GM19395 (cell line): Measurements from ENCODE around the gene NIPBL.
"Not testable (repeated sequence)": the region's sequence is repeated elsewhere in the genome, so short reads cannot be mapped to it uniquely, and the experiment has no call there.

Source experiments
- ATAC-seq: cut with Tn5 transposase; IDR thresholded peaks from one replicate; pipeline ENCODE4 v1.9.1; 2021; ENCODE audit warnings: mild to moderate bottlenecking, moderate library complexity; ENCODE audit not compliant: unreplicated experiment

NIPBL gene

DNA sequence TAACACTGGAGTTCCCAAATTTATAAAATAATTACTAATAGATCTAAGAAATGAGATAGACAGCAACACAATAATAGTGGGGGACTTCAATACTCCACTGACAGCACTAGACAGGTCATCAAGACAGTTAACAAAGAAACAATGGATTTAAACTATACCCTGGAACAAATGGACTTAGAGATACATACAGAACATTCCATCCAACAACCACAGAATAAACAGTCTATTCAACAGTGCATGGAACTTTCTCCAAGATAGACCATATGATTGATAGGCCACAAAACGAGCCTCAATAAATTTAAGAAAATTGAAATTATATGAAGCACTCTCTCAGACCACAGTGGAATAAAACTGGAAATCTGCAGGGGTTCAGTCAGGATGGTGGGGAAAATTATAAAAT lies 209.5 kb downstream of the NIPBL start:
- ATAC-seq, result not testable (repeated sequence)

DNA sequence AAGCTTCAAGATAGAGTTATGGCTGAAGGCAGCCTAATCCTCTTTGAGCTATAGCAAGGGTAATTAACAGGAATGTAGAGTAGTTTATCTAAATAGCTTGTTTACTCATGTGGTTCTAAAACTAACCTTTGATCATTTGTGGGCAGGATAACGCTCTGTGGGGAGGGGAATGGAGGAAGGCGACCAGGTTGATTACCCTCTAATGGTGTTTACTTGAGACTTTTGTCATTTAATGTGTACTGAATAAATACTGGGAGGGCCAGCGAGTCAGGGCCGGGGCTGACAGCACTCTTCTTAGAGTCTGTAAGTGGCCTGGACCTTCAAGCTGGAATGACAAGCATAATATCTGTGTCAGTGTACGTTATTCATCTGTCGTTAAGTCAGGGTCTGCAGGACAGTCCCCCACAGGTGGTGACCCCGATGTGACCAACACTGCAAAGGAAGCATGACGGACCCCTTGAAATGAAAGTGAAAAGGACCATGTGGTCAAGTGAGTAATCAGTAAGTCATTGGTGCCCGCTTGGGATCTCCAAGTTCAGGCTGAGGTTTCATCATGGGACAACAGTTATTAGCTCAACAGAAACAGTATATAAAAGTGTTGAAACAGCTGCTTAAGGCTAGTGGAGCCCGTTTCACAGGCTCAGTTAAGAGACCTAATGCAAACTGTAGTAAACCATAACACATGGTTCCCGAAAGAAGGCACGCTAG lies 210.1 kb downstream of the NIPBL start:
- no peak for ATAC-seq

DNA sequence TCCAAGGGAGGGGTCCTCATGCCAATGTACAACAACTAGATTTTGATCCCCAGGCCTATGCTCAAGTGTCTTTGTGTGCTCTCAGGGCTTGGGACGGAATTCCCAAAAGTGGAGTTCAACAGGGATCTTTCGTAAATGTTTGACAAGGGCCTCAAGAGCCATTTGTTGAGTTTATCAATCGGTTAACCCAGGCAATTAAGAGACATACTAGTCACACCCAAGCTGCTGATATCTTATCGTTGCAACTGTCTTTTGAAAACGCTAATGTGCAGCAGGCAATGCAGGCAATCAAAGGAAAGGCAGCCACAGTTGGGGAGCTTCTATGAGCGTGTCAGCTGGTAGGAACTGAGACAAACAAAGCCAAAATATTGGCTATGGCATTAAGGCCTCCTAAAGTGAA lies 211.4 kb downstream of the NIPBL start:
- ATAC-seq, result no peak

DNA sequence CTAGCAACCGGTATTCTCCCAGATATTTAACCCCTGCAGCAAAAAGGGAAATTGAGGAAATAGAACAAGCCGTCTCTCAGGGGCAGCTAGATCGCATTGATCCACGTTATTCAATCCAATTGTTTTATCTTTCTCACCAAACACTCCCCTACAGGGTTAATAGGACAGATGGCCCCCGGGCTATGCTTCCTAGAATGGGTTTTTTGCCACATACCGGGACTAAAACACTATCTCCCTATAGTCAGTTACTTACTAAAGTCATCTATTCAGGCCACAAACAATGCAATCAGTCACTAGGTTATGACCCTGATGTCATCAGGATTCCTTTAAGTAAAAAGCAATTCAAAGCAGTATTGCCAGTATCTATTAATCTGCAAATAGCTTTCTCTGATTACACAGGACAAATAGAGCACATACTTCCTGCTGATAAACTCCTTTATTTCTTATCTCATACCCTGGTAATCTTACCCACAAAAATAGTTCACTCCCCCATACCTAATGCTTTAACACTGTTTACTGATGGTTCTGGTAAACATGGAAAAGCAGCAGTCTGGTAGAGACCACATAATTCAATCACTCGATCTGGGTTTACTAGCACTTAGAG lies 213.7 kb downstream of the NIPBL start:
- no peak for ATAC-seq

DNA sequence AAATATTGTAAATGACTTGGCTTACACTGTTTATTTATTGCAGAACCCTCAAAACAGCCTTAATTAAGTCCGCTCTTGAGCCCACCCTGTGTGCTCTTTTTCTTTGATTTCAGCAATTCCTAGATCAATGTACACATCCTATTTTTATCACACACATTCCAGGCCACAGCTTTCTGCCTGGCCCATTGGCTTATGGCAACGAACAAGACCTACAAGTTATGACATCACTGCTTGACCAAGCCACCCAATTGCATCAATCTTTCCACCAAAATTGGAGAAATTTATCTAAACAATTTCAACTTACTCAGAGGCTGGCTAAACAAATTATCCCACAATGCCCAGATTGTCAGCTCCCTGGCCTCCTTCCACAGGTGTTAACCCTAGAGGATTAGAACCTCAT lies 214.2 kb downstream of the NIPBL start:
- no peak for ATAC-seq

DNA sequence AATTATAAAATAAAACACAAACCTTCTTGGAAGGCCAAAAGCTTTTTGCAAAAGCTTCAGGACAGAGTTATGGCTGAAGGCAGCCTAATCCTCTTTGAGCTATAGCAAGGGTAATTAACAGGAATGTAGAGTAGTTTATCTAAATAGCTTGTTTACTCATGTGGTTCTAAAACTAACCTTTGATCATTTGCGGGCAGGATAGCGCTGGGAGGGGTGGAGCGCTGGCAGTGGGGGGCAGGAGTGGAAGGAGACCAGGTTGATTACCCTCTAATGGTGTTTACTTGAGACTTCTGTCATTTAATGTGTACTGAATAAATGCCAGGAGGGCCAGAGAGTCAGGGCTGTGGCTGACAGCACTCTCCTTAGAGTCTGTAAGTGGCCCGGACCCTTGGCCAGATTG lies 217.2 kb downstream of the NIPBL start:
- not testable (repeated sequence) for ATAC-seq

DNA sequence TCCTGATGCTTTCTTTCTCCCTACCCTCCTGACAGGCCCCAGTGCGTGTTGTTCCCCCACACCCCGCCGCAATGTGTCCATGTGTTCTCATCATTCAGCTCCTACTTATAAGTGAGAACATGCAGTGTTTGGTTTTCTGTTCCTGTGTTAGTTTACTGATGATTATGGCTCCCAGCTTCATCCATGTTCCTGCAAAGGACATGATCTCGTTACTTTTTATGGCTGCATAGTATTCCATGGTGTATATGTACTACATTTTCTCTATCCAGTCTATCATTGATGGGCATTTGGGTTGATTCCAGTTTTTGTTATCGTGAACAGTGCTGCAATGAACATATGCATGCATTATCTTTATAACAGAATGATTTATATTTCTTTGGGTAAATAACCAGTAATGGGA lies 222.7 kb downstream of the NIPBL start:
- not testable (repeated sequence) for ATAC-seq

DNA sequence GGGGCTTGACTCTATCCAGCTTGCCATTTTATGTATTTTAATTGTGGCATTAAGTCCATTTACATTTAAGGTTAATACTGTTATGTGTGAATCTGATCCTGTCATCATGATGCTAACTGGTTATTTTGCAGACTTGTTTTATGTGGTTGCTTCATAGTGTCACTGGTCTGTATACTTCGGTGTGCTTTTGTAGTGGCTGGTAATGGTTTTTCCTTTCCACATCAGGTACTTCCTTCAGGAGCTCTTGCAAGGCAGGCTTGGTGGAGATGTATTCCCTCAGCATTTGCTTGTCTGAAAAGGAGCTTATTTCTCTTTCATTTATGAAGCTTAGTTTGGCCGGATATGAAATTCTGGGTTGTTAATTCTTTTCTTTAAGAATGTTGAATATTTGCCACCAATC lies 226.7 kb downstream of the NIPBL start:
- no peak for ATAC-seq

DNA sequence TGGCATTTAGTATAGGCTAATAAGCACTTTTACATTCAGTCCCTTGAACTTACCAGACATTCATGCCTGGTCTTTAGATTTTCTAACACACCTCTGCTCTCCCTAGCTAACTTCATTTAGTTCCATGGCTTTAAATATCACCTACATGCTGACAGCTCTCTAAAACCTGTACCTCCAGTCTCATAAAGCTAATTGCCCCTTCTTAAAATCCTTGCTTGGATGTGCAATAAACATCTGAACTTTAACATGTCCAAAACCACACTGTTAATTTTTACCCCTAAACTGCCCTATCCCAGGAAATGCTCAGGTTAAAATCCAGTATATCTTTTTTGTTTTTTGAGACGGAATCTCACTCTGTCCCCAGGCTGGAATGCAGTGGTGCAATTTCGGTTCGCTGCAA lies 232.8 kb downstream of the NIPBL start:
- no peak for ATAC-seq

DNA sequence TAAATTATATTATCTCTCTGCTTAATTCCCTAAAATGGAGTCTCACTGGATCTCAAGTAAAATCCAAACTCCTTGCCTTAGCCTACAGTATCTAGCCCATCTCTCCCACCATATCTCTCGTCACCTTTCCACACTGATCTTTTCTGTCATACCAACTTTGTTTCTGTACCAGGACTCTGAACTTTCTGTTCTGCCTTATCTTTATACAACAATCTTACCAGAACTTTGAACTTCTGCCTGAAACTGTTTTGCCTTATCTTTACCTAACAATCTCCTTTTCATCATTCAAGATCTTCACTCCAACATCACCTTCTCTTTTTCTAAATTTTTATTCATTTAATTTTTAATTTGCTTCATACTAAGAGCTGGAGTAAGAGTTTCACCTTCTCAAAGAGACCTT lies 233.6 kb downstream of the NIPBL start:
- ATAC-seq, result no peak

- peak; percentile 94 for ATAC-seq
Measured at GRCh38 chr5:37111426-37112382, 235.1 kb downstream of the NIPBL start.

DNA sequence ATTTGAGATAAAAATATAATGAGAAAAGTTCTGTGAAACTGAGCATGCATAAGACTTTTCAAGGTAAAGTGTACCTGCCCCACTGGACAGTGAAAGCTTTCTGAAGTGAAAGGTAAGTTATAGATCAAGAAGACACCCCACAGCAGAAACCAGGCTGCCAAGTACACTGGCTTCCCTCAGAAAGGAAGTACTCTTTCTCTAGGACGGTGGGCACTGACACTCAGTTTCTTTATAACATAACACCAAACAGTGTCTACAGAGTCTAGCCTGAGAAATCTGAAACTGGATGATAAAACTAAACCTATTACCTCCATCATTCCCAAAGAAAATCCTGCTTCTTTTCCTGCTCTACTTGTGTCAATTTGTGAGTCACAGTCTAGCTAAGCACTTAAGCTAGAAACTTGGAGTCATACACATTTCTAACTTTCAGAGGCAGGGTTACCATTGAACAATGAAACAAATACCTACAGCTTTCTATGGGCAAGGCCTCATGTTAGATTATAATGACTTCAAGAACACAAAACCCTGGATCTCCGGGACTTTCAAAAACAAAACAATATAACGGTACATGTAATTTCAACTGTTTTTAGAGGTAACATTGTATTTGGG lies 235.9 kb downstream of the NIPBL start:
- ATAC-seq, result peak; percentile 38
